ENCODE data around the gene PKNOX2. TPM values are rescaled to one million over a fixed set of nuclear protein-coding genes. Genes with fewer than 3 reads are reported as not detected.

The PKNOX2 gene
- total RNA-seq, 5 donors from 2014 or later (not counting 1 experiment from before 2014, with no cell fraction given) = 0.55 TPM; not detected in 4

DNA sequence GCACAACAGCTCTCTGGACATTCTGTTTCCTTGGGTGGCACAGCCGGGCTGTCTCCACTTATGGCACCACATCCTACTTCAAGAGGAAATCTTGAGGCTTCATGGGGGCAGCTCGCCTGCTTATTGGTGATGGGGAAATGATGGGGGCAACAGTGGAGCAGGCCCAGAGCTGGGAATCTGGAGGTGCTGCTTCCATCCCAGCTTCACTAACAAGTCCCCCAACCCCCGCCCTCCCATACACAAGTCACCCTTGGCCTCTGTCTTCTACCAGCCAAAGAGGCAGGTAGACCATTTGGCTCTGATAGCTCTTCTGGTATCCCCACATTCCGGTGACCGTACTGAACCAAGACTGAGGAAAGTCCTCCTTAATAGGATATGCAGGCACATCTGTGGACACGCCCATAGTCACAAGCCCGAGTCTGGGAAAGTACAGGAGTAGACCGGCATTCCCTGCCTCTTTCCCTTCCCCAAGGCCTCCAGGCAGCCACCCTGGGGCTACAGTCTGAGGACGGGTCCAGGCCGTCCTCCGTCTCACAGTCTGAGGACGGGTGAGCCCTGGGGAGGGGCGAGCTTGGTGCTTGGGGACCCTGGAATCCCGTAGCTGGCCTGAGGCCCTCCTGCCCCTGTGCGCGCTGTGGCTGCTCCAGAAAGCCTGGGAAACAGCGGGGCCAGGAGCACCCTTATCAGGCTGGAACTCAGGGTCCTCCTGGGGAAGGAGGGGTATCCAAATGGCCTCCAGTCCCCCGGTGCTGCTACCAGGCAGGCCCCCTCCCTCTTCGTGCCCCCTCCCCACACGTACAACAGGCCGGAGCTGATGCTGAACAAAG, 185.9 kb downstream of the PKNOX2 start:
- H3K9me3 ChIP-seq = no peaks in the 10 kb centered on the region
- peaks cover 13 to 16% of the 10 kb centered on the region in 2 donors for H3K27me3 Mint-ChIP-seq
- 82% methylated on average over 9 of the region's 21 CpGs for WGBS (ENCODE audit: insufficient coverage)
- H3K4me1 ChIP-seq (ENCODE audit: control insufficient read depth in 1 of 2, extremely low read depth in 1 of 2, insufficient read depth in 2 of 2, low read length in 2 of 2) = peaks cover 0 to 5% of the 10 kb centered on the region in 2 experiments
- H3K27me3 ChIP-seq (replicated peaks in 1 of 2; ENCODE audit: control insufficient read depth in 2 of 2, extremely low read depth in 1 of 2, insufficient read depth in 2 of 2, low read length in 1 of 2) = peaks cover 0 to 30% of the 10 kb centered on the region in 2 experiments
- no peaks in the 10 kb centered on the region for H3K36me3 ChIP-seq (ENCODE audit: control insufficient read depth in 2 of 2, extremely low read depth in 1 of 2, insufficient read depth in 1 of 2, low read length in 1 of 2)
- ATAC-seq (replicated peaks in 1 of 4) = no peak
- ChIA-PET CTCF (interaction anchor here in 1 of 2 donors (0.8 kb wide), 2 partner anchors 19 to 391 kb away, joined by 4 to 7 read pairs; no protein-coding TSS in a partner anchor), POLR2A (interaction anchor here in 1 of 2 donors (0.6 kb wide), 1 partner anchor 21 kb away, joined by 12 read pairs; no protein-coding TSS in a partner anchor)
- H3K27ac ChIP-seq (ENCODE audit: low read length) = no peak overlapping the region
- no peak overlapping the region for H3K4me3 ChIP-seq (ENCODE audit: control insufficient read depth in 1 of 2, extremely low read depth in 1 of 2, low read length in 1 of 2)
- peaks cover 2% of the 10 kb centered on the region in 3 donors for H3K4me1 Mint-ChIP-seq
- H3K36me3 Mint-ChIP-seq = no peaks in the 10 kb centered on the region
- DNase-seq = no peak
- no peak overlapping the region for H3K27ac Mint-ChIP-seq
- H3K4me3 Mint-ChIP-seq = no peak overlapping the region
- no peaks in the 10 kb centered on the region for H3K9me3 Mint-ChIP-seq

DNA sequence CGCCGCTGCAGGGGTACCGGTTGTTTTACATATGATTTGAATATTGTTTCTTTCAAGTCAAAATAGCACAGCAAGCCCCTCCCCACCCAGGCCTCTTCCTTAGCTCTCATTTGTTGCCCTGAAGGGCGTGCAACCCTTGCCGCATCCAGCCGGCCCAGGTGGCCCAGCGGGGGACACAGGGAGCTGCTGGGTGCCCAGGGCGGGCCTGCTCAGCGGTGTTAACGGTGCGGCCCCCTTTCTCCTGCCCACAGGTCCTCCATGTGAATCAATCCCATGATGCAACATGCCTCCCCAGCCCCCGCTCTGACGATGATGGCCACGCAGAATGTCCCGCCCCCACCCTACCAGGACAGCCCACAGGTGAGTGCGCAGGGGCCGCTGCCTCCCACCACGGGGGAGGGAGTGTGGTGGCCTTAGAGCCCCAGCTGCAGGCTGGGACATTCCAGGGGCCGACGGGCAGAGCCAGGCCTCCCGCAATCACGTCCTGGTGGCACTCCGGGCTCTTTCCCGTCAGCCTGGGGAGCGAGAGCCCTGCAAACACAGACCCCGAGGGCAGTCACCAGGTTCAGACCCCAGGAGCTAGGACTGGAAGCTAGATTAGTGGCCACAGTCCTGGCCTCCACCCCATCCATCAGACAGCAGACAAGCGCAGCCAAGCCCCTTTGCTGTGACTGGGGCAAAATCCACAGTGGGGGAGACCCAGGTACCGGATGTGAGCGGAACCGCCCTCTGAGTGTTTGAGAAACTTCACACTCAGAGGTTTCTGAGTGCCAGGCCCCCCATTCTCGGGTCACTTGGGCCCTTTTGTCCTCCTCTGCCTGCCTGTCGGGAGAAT, 186.7 kb downstream of the PKNOX2 start:
- Mint-ChIP-seq H3K27me3 (peaks cover 8 to 10% of the 10 kb centered on the region in 2 donors), H3K36me3 (no peaks in the 10 kb centered on the region), H3K4me1 (peaks cover 2 to 6% (median 4%) of the 10 kb centered on the region in 3 donors), H3K27ac (no peak overlapping the region), H3K4me3 (no peak overlapping the region), H3K9me3 (no peaks in the 10 kb centered on the region)
- Histone ChIP-seq H3K27ac (ENCODE audit: low read length) (no peak overlapping the region), H3K4me1 (ENCODE audit: control insufficient read depth in 1 of 2, extremely low read depth in 1 of 2, insufficient read depth in 2 of 2, low read length in 2 of 2) (peaks cover 0 to 5% of the 10 kb centered on the region in 2 experiments), H3K4me3 (ENCODE audit: control insufficient read depth in 1 of 2, extremely low read depth in 1 of 2, low read length in 1 of 2) (no peak overlapping the region), H3K27me3 (replicated peaks in 1 of 2; ENCODE audit: control insufficient read depth in 2 of 2, extremely low read depth in 1 of 2, insufficient read depth in 2 of 2, low read length in 1 of 2) (peaks cover 0 to 29% of the 10 kb centered on the region in 2 experiments), H3K9me3 (no peaks in the 10 kb centered on the region), H3K36me3 (ENCODE audit: control insufficient read depth in 2 of 2, extremely low read depth in 1 of 2, insufficient read depth in 1 of 2, low read length in 1 of 2) (no peaks in the 10 kb centered on the region)
- ChIA-PET POLR2A (no interaction called here), CTCF (interaction anchor here in 1 of 2 donors (0.8 kb wide), 2 partner anchors 20 to 392 kb away, joined by 4 to 7 read pairs; no protein-coding TSS in a partner anchor)
- DNase-seq (no peak), ATAC-seq (replicated peaks in 1 of 4) (no peak)
- WGBS (ENCODE audit: insufficient coverage) = 73% methylated on average over 22 of the region's 32 CpGs

- H3K9me3 Mint-ChIP-seq = no peaks in the 10 kb centered on the region
Observed at GRCh38 chr11:125351868-125352250, 187.3 kb downstream of the PKNOX2 start.

GRCh38 chr11:125356797-125357196, 192.2 kb downstream of the PKNOX2 start:
- POLR2A ChIA-PET = no interaction called here
- Histone ChIP-seq H3K36me3 (ENCODE audit: control insufficient read depth in 2 of 2, extremely low read depth in 1 of 2, insufficient read depth in 1 of 2, low read length in 1 of 2) (no peaks in the 10 kb centered on the region), H3K27ac (ENCODE audit: low read length) (no peak overlapping the region), H3K27me3 (replicated peaks in 1 of 2; ENCODE audit: control insufficient read depth in 2 of 2, extremely low read depth in 1 of 2, insufficient read depth in 2 of 2, low read length in 1 of 2) (peaks cover 0 to 15% of the 10 kb centered on the region in 2 experiments), H3K4me3 (ENCODE audit: control insufficient read depth in 1 of 2, extremely low read depth in 1 of 2, low read length in 1 of 2) (no peak overlapping the region), H3K9me3 (no peaks in the 10 kb centered on the region), H3K4me1 (ENCODE audit: control insufficient read depth in 1 of 2, extremely low read depth in 1 of 2, insufficient read depth in 2 of 2, low read length in 2 of 2) (no peaks in the 10 kb centered on the region)
- no peaks in the 10 kb centered on the region for H3K9me3 Mint-ChIP-seq
- H3K27me3 Mint-ChIP-seq = peaks cover 6 to 7% of the 10 kb centered on the region in 2 donors
- WGBS (ENCODE audit: insufficient coverage) = 60% methylated on average over 2 of the region's 2 CpGs
- H3K27ac Mint-ChIP-seq = no peak overlapping the region
- H3K4me1 Mint-ChIP-seq = peaks cover 2 to 6% (median 2%) of the 10 kb centered on the region in 3 donors
- DNase-seq (no peak), ATAC-seq (replicated peaks in 1 of 4) (no peak)
- no peak overlapping the region for H3K4me3 Mint-ChIP-seq
- CTCF ChIA-PET = interaction anchor here in 1 of 2 donors (0.8 kb wide), 1 partner anchor 154 kb away, joined by 4 read pairs; no protein-coding TSS in a partner anchor
- no peaks in the 10 kb centered on the region for H3K36me3 Mint-ChIP-seq

More at GRCh38 chr11:125351868-125352250, 187.3 kb downstream of the PKNOX2 start:
- no peaks in the 10 kb centered on the region for H3K9me3 ChIP-seq
- Mint-ChIP-seq H3K36me3 (no peaks in the 10 kb centered on the region), H3K27me3 (peaks cover 7 to 8% of the 10 kb centered on the region in 2 donors), H3K4me3 (no peak overlapping the region), H3K4me1 (peaks cover 2 to 6% (median 4%) of the 10 kb centered on the region in 3 donors), H3K27ac (no peak overlapping the region)
- ATAC-seq (replicated peaks in 1 of 4) = no peak
- H3K4me3 ChIP-seq (ENCODE audit: control insufficient read depth in 1 of 2, extremely low read depth in 1 of 2, low read length in 1 of 2) = no peak overlapping the region
- no peaks in the 10 kb centered on the region for H3K36me3 ChIP-seq (ENCODE audit: control insufficient read depth in 2 of 2, extremely low read depth in 1 of 2, insufficient read depth in 1 of 2, low read length in 1 of 2)
- H3K27me3 ChIP-seq (replicated peaks in 1 of 2; ENCODE audit: control insufficient read depth in 2 of 2, extremely low read depth in 1 of 2, insufficient read depth in 2 of 2, low read length in 1 of 2) = peaks cover 0 to 25% of the 10 kb centered on the region in 2 experiments
- ChIA-PET POLR2A (no interaction called here), CTCF (no interaction called here)
- peaks cover 0 to 5% of the 10 kb centered on the region in 2 experiments for H3K4me1 ChIP-seq (ENCODE audit: control insufficient read depth in 1 of 2, extremely low read depth in 1 of 2, insufficient read depth in 2 of 2, low read length in 2 of 2)
- no peak overlapping the region for H3K27ac ChIP-seq (ENCODE audit: low read length)
- 89% methylated on average over 5 of the region's 6 CpGs for WGBS (ENCODE audit: insufficient coverage)
- DNase-seq = no peak

DNA sequence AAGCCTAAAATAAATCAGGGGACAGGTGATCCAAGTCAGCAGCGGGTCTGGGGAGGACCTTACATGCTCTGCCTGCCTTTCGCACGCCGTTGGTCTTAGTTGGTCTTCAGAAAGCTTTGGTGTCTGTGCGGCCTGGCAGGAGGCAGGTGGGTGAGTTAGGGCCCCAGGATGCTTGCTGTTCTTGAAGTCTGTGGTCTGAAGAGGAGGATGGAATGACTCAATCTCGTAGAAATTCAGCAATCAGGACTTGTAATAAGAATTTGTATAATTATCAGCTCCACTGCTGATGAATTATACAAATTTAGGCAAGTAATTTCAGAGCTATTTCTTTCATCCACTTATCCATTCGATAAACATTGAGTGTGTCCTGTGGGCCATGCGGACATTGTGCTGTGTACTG, 193.0 kb downstream of the PKNOX2 start:
- Mint-ChIP-seq H3K9me3 (no peaks in the 10 kb centered on the region), H3K27ac (no peak overlapping the region), H3K4me1 (peaks cover 2 to 6% (median 2%) of the 10 kb centered on the region in 3 donors), H3K4me3 (no peak overlapping the region), H3K36me3 (no peaks in the 10 kb centered on the region), H3K27me3 (peaks cover 3 to 7% of the 10 kb centered on the region in 2 donors)
- WGBS (ENCODE audit: insufficient coverage) = 73% methylated on average over 5 of the region's 8 CpGs
- no peak for ATAC-seq (replicated peaks in 1 of 4)
- DNase-seq = no peak
- CTCF ChIA-PET = interaction anchor here in 1 of 2 donors (0.5 kb wide), 2 partner anchors 12 to 49 kb away, joined by 3 to 5 read pairs; no protein-coding TSS in a partner anchor
- Histone ChIP-seq H3K4me3 (ENCODE audit: control insufficient read depth in 1 of 2, extremely low read depth in 1 of 2, low read length in 1 of 2) (no peak overlapping the region), H3K4me1 (ENCODE audit: control insufficient read depth in 1 of 2, extremely low read depth in 1 of 2, insufficient read depth in 2 of 2, low read length in 2 of 2) (no peaks in the 10 kb centered on the region), H3K36me3 (ENCODE audit: control insufficient read depth in 2 of 2, extremely low read depth in 1 of 2, insufficient read depth in 1 of 2, low read length in 1 of 2) (no peaks in the 10 kb centered on the region), H3K27ac (ENCODE audit: low read length) (no peak overlapping the region), H3K9me3 (no peaks in the 10 kb centered on the region), H3K27me3 (replicated peaks in 1 of 2; ENCODE audit: control insufficient read depth in 2 of 2, extremely low read depth in 1 of 2, insufficient read depth in 2 of 2, low read length in 1 of 2) (peaks cover 0 to 17% of the 10 kb centered on the region in 2 experiments)
- POLR2A ChIA-PET = no interaction called here

- Mint-ChIP-seq H3K9me3 (no peaks in the 10 kb centered on the region), H3K4me3 (no peak overlapping the region), H3K27me3 (peaks cover 6 to 7% of the 10 kb centered on the region in 2 donors), H3K36me3 (no peaks in the 10 kb centered on the region), H3K4me1 (peaks cover 2 to 6% (median 2%) of the 10 kb centered on the region in 3 donors), H3K27ac (no peak overlapping the region)
- DNase-seq = no peak
- POLR2A ChIA-PET = no interaction called here
- WGBS (ENCODE audit: insufficient coverage) = no CpG with 5 or more reads among the region's 6 CpGs
- Histone ChIP-seq H3K4me1 (ENCODE audit: control insufficient read depth in 1 of 2, extremely low read depth in 1 of 2, insufficient read depth in 2 of 2, low read length in 2 of 2) (no peaks in the 10 kb centered on the region), H3K4me3 (ENCODE audit: control insufficient read depth in 1 of 2, extremely low read depth in 1 of 2, low read length in 1 of 2) (no peak overlapping the region), H3K9me3 (no peaks in the 10 kb centered on the region), H3K27ac (ENCODE audit: low read length) (no peak overlapping the region), H3K36me3 (ENCODE audit: control insufficient read depth in 2 of 2, extremely low read depth in 1 of 2, insufficient read depth in 1 of 2, low read length in 1 of 2) (no peaks in the 10 kb centered on the region), H3K27me3 (replicated peaks in 1 of 2; ENCODE audit: control insufficient read depth in 2 of 2, extremely low read depth in 1 of 2, insufficient read depth in 2 of 2, low read length in 1 of 2) (peaks cover 0 to 20% of the 10 kb centered on the region in 2 experiments)
- no peak for ATAC-seq (replicated peaks in 1 of 4)
- CTCF ChIA-PET = interaction anchor here in 1 of 2 donors (0.6 kb wide), 1 partner anchor 11 kb away, joined by 3 read pairs; no protein-coding TSS in a partner anchor
Observed at GRCh38 chr11:125358254-125358840, 193.8 kb downstream of the PKNOX2 start.
